Panc1 (cell line): ENCODE measurements around the gene DLGAP4.

Source experiments
- CTCF ChIP-seq: fragments of 450-650 bp; IDR thresholded peaks from 2 replicates; pipeline ENCODE4 v1.5.1; 2017; ENCODE audit warnings: mild to moderate bottlenecking
- POLR2AphosphoS5 ChIP-seq: IDR thresholded peaks from 2 replicates; pipeline ENCODE4 v1.6.1; 2012; ENCODE audit warnings: mild to moderate bottlenecking, low read depth, low read length, moderate library complexity
- SIN3A ChIP-seq: IDR thresholded peaks from 2 replicates; pipeline ENCODE4 v1.6.1; 2012; ENCODE audit warnings: low read depth, mild to moderate bottlenecking, low read length, moderate library complexity, borderline replicate concordance; ENCODE audit not compliant: insufficient read depth
- TCF7L2 ChIP-seq: IDR thresholded peaks from 2 replicates; pipeline ENCODE4 v1.6.1; 2011; ENCODE audit warnings: mild to moderate bottlenecking, low read depth, low read length, inconsistent platforms
- TF ChIP-seq, protein P1 (sequence below), 2 experiments: IDR thresholded peaks; 2 replicates each; pipeline ENCODE4 v1.6.1; 2011 to 2012; ENCODE audit warnings: low read depth in 2 of 2, control low read depth in 1 of 2, low read length in 1 of 2, mild to moderate bottlenecking in 1 of 2, moderate library complexity in 1 of 2; ENCODE audit not compliant: insufficient read depth in 1 of 2

DNA sequence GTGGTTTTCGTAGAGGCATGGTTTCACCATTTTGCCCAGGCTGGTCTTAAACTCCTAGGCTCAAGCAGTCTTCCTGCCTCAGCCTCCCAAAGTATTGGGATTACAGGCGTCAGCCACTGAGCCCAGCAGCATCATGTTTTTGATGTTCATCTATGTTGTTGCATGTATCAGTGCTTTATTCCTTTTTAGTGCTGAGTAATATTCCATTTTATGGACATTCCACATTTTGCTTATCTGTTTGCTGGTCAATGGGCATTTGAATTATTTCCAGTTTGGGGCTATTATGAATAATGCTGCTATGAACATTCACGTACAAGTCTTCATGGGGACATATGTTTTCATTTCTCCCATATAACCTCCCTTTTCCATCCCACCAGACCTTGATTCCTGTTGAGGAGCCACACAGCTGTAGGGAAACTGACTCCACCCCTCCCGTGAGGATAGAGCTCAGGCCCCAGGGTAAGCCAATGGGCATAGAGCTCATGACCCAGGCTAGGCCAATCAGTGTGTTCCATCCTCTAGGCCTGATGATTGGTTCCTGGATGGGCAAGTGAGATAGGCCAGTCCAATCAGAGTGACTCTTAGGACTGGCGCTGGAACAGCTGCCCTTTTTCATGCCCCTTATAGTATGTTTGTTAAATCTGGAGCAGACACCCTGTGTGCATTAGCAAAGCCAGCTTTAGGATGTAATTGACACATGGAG is 49.5 kb downstream of the DLGAP4 start:
- TF ChIP-seq CTCF: no peak
- TF ChIP-seq POLR2AphosphoS5: no peak
- TF ChIP-seq, protein P1, sequence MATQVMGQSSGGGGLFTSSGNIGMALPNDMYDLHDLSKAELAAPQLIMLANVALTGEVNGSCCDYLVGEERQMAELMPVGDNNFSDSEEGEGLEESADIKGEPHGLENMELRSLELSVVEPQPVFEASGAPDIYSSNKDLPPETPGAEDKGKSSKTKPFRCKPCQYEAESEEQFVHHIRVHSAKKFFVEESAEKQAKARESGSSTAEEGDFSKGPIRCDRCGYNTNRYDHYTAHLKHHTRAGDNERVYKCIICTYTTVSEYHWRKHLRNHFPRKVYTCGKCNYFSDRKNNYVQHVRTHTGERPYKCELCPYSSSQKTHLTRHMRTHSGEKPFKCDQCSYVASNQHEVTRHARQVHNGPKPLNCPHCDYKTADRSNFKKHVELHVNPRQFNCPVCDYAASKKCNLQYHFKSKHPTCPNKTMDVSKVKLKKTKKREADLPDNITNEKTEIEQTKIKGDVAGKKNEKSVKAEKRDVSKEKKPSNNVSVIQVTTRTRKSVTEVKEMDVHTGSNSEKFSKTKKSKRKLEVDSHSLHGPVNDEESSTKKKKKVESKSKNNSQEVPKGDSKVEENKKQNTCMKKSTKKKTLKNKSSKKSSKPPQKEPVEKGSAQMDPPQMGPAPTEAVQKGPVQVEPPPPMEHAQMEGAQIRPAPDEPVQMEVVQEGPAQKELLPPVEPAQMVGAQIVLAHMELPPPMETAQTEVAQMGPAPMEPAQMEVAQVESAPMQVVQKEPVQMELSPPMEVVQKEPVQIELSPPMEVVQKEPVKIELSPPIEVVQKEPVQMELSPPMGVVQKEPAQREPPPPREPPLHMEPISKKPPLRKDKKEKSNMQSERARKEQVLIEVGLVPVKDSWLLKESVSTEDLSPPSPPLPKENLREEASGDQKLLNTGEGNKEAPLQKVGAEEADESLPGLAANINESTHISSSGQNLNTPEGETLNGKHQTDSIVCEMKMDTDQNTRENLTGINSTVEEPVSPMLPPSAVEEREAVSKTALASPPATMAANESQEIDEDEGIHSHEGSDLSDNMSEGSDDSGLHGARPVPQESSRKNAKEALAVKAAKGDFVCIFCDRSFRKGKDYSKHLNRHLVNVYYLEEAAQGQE (IDR thresholded peaks at IDR 0.05; ENCODE audit: insufficient read depth in 1 of 2, low read depth in 2 of 2, low read length in 1 of 2): no peak
- TF ChIP-seq TCF7L2: no peak
- no peak for TF ChIP-seq SIN3A
